B cell (primary cell): Measurements from ENCODE around the gene AGFG2. TPM values are rescaled to one million over a fixed set of nuclear protein-coding genes. Genes with fewer than 3 reads are reported as not detected.

ENCODE experiments used
- ATAC-seq: fragments of 200-7000 bp; cut with Tn5 transposase; one replicate; pipeline ENCODE4 v1.10.0; 2021; ENCODE audit warnings: low read depth, mild to moderate bottlenecking, moderate number of reproducible peaks, moderate library complexity
- CTCF ChIA-PET: fragments of 350-600 bp; sonication (Branson Sonifier 250); formaldehyde crosslinking; loops from one replicate; lab custom pipeline; 2021; ENCODE audit warnings: antibody characterized with exemption, inconsistent platforms; lab: Charles Lee
- POLR2A ChIA-PET: fragments of 350-600 bp; sonication (Branson Sonifier 250); formaldehyde crosslinking; loops from one replicate; lab custom pipeline; 2021; ENCODE audit warnings: antibody characterized with exemption; lab: Charles Lee
- DNase-seq: peaks from one replicate; pipeline ENCODE4 v3.0.0; 2013
- H2AFZ ChIP-seq: 2 replicates; pipeline ENCODE4 v1.6.1; 2012; ENCODE audit warnings: mild to moderate bottlenecking, low read depth, low read length; ENCODE audit not compliant: insufficient read depth, poor library complexity, severe bottlenecking
- H3K27ac ChIP-seq, 2 donors: 1 replicate in 1 of 2; 2 replicates in 1 of 2; pipeline ENCODE4 v1.5.1; 2012 to 2013; ENCODE audit warnings: low read length in 2 of 2, mild to moderate bottlenecking in 2 of 2, moderate library complexity in 1 of 2
- H3K27me3 ChIP-seq, 4 experiments: fragments of 200-600 bp in 1 of 4; sonication (generic) in 1 of 4; replicated peaks in 1 of 4; 1 replicate in 2 of 4; 2 replicates in 2 of 4; pipeline versions ENCODE4 v1.6.1 to v1.7.0; 2013 to 2016; ENCODE audit warnings: low read length in 3 of 4, mild to moderate bottlenecking in 2 of 4, mixed read lengths in 1 of 4, moderate library complexity in 1 of 4; ENCODE audit not compliant: insufficient read depth in 4 of 4, control insufficient read depth in 3 of 4; ENCODE audit errors: control extremely low read depth in 1 of 4
- H3K36me3 ChIP-seq, 2 experiments: replicated peaks in 1 of 2; 1 replicate in 1 of 2; 2 replicates in 1 of 2; pipeline versions ENCODE4 v1.6.1 to v1.7.1; 2013; ENCODE audit warnings: low read length in 1 of 2; ENCODE audit not compliant: insufficient read depth in 2 of 2, control insufficient read depth in 1 of 2; ENCODE audit errors: control extremely low read depth in 1 of 2, extremely low read depth in 1 of 2
- H3K4me1 ChIP-seq, 2 donors: fragments of 200-600 bp in 1 of 2; sonication (generic) in 1 of 2; 1 replicate in 1 of 2; 2 replicates in 1 of 2; pipeline versions ENCODE4 v1.5.1 to v1.6.1; 2013 to 2017; ENCODE audit warnings: low read length in 2 of 2; ENCODE audit not compliant: control insufficient read depth in 2 of 2, insufficient read depth in 2 of 2
- H3K4me2 ChIP-seq: replicated peaks from 2 replicates; pipeline ENCODE3; 2012; ENCODE audit warnings: mild to moderate bottlenecking, low read depth, low read length; ENCODE audit not compliant: poor library complexity, severe bottlenecking
- H3K4me3 ChIP-seq, 5 experiments: fragments of 200-600 bp in 1 of 5; sonication (generic) in 1 of 5; 1 replicate in 3 of 5; 2 replicates in 2 of 5; pipeline versions ENCODE4 v1.5.1 to v1.7.0; 2011 to 2016; ENCODE audit warnings: low read length in 4 of 5, mild to moderate bottlenecking in 4 of 5, low read depth in 2 of 5, control low read depth in 1 of 5, moderate library complexity in 1 of 5; ENCODE audit not compliant: insufficient read depth in 1 of 5; ENCODE audit errors: control extremely low read depth in 1 of 5, extremely low read depth in 1 of 5
- H3K79me2 ChIP-seq: fragments of 200-600 bp; sonication (generic); one replicate; pipeline ENCODE4 v1.6.0; 2016; ENCODE audit warnings: low read length; ENCODE audit not compliant: control insufficient read depth, insufficient read depth
- H3K9ac ChIP-seq: fragments of 200-600 bp; sonication (generic); 2 replicates; pipeline ENCODE4 v1.6.1; 2017; ENCODE audit warnings: mild to moderate bottlenecking, low read length, moderate library complexity
- H3K9me3 ChIP-seq, 3 donors: one replicate each; pipeline versions ENCODE4 v1.6.1 to v1.7.1; 2013; ENCODE audit warnings: low read length in 2 of 3; ENCODE audit not compliant: control insufficient read depth in 2 of 3, insufficient read depth in 1 of 3; ENCODE audit errors: control extremely low read depth in 1 of 3
- H4K20me1 ChIP-seq: 2 replicates; pipeline ENCODE4 v1.6.0; 2012; ENCODE audit warnings: mild to moderate bottlenecking, low read length; ENCODE audit not compliant: insufficient read depth, control insufficient read depth, poor library complexity, severe bottlenecking
- H3K27ac Mint-ChIP-seq: one replicate; pipeline ENCODE4 v1.8.0; 2021; ENCODE audit warnings: mixed read lengths
- H3K27me3 Mint-ChIP-seq: one replicate; pipeline ENCODE4 v1.8.0; 2021; ENCODE audit warnings: mixed read lengths
- H3K4me1 Mint-ChIP-seq: one replicate; pipeline ENCODE4 v1.8.0; 2021; ENCODE audit warnings: mixed read lengths
- H3K4me3 Mint-ChIP-seq: one replicate; pipeline ENCODE4 v1.8.0; 2021; ENCODE audit warnings: mixed read lengths
- H3K9me3 Mint-ChIP-seq: one replicate; pipeline ENCODE4 v1.8.0; 2022; ENCODE audit warnings: mixed read lengths; ENCODE audit not compliant: insufficient read depth
- EZH2 ChIP-seq: IDR thresholded peaks from 2 replicates; pipeline ENCODE4 v1.6.1; 2012; ENCODE audit warnings: borderline replicate concordance, low read depth, mild to moderate bottlenecking, moderate library complexity, low read length; ENCODE audit not compliant: insufficient read depth, poor library complexity, severe bottlenecking
- WGBS: methylation state at CpG from one replicate; pipeline ENCODE4 v1.1.5; 2013; ENCODE audit warnings: missing lambda C conversion rate; ENCODE audit not compliant: insufficient coverage; 5-methylcytosine and 5-hydroxymethylcytosine counted together
- intact Hi-C: fragments of 100-400 bp; cut with micrococcal nuclease; formaldehyde crosslinking; loops from one replicate; pipeline ENCODE4 v1.10.0; 2022
- polyA plus RNA-seq: library from polyadenylated mRNA; depleted of rRNA; stranded (reverse); fragments of >200 nt; gene quantifications from 2 replicates; pipeline ENCODE4 v1.2.3, GENCODE V29; 2012
- total RNA-seq, 2 donors: library from RNA; stranded (reverse); fragments of 120-200 nt in 1 of 2; gene quantifications; 1 replicate in 1 of 2; 2 replicates in 1 of 2; pipeline versions ENCODE4 v1.2.3 to v1.2.4, GENCODE V29; 2013 to 2022
- TF ChIP-seq, protein P1 (sequence below): fragments of 200-600 bp; IDR thresholded peaks from one replicate; pipeline ENCODE4 v1.8.0; 2022; ENCODE audit warnings: antibody characterized with exemption, mild to moderate bottlenecking

The AGFG2 gene
- total and polyA plus RNA-seq, 2 donors (not counting 1 experiment from before 2014, with no cell fraction given) = 11.0 TPM

DNA sequence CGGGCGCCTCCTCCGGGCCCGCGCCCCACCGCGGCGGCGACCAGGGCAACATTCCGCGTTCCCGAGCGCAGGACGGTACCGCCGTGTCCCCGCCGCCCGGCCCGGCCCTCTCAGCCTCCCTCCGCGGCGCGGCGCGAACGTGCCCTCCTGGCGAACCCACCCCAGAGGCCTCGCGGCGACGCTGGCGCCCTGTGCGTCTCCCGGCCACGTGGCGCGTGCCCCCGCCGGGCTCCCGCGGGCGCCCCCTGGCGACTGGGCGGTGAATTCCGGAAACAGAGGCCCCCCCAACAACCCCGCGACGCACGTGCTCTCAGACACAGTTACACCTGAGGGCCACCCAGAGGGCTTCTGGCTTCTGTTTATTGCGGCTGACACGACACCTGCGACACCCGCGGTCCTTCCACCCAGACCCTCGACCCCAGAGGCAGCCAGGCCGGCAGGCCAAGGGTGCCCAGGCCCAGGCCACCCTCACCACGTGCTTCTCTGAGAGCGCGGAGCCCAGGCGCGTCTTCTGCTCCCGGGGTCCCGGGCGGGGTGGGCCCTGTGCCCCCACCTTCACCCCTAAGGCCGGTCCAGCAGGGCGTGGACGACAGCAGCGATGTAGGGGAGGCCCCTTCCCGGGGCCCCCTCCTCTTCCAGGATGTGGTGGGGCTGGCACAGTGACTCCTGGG is 34.8 kb downstream of the AGFG2 start, which contains the start of gene SAP25:
SAP25 (minus strand) TSS at position 210 of the 671 bp plus-strand sequence; CDS start at position 52, 158 bp downstream.
- Histone ChIP-seq H3K27me3 (no peaks in the 10 kb centered on the region), H3K4me2 (no peak within 1 kb of the TSS), H3K4me1 (peaks cover 22 to 30% of the 10 kb centered on the region in 2 donors), H2AFZ (no peak within 1 kb of the TSS), H4K20me1 (peaks cover 65% of the 10 kb centered on the region), H3K79me2 (peaks cover 15% of the 10 kb centered on the region), H3K9me3 (no peaks in the 10 kb centered on the region), H3K36me3 (peaks cover 0 to 48% of the 10 kb centered on the region in 2 experiments), H3K9ac (no peak within 1 kb of the TSS), H3K4me3 (no peak within 1 kb of the TSS), H3K27ac (no peak within 1 kb of the TSS)
- intact Hi-C loops = no loop called here
- ATAC-seq = no peak
- TF ChIP-seq EZH2 = no peak
- TF ChIP-seq, protein P1, sequence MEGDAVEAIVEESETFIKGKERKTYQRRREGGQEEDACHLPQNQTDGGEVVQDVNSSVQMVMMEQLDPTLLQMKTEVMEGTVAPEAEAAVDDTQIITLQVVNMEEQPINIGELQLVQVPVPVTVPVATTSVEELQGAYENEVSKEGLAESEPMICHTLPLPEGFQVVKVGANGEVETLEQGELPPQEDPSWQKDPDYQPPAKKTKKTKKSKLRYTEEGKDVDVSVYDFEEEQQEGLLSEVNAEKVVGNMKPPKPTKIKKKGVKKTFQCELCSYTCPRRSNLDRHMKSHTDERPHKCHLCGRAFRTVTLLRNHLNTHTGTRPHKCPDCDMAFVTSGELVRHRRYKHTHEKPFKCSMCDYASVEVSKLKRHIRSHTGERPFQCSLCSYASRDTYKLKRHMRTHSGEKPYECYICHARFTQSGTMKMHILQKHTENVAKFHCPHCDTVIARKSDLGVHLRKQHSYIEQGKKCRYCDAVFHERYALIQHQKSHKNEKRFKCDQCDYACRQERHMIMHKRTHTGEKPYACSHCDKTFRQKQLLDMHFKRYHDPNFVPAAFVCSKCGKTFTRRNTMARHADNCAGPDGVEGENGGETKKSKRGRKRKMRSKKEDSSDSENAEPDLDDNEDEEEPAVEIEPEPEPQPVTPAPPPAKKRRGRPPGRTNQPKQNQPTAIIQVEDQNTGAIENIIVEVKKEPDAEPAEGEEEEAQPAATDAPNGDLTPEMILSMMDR = no peak
- Mint-ChIP-seq H3K4me1 (peaks cover 21% of the 10 kb centered on the region), H3K4me3 (no peak within 1 kb of the TSS), H3K27me3 (no peaks in the 10 kb centered on the region), H3K27ac (no peak within 1 kb of the TSS), H3K9me3 (no peaks in the 10 kb centered on the region)
- CTCF ChIA-PET = no interaction called here
- WGBS = 96% methylated on average over 65 of the region's 70 CpGs
- POLR2A ChIA-PET = no interaction called here
- DNase-seq = no peak

- Histone ChIP-seq H2AFZ (no peak overlapping the region), H3K79me2 (peaks cover 20% of the 10 kb centered on the region), H3K9me3 (no peaks in the 10 kb centered on the region), H3K27me3 (no peaks in the 10 kb centered on the region), H3K4me3 (no peak overlapping the region), H3K27ac (no peak overlapping the region), H4K20me1 (peaks cover 72% of the 10 kb centered on the region), H3K4me1 (peaks cover 15 to 22% of the 10 kb centered on the region in 2 donors), H3K4me2 (no peak overlapping the region), H3K36me3 (peaks cover 0 to 54% of the 10 kb centered on the region in 2 experiments), H3K9ac (no peak overlapping the region)
- no peaks in the 10 kb centered on the region for H3K9me3 Mint-ChIP-seq
- ChIA-PET POLR2A (no interaction called here), CTCF (no interaction called here)
- H3K27ac Mint-ChIP-seq = no peak overlapping the region
- H3K27me3 Mint-ChIP-seq = no peaks in the 10 kb centered on the region
- DNase-seq (peak; percentile 13), ATAC-seq (no peak)
- no peak for TF ChIP-seq EZH2
- TF ChIP-seq, protein P1 = no peak
- H3K4me1 Mint-ChIP-seq = peaks cover 13% of the 10 kb centered on the region
- intact Hi-C loops = no loop called here
- 98% methylated on average over 33 of the region's 44 CpGs for WGBS
- no peak overlapping the region for H3K4me3 Mint-ChIP-seq
These were observed 35.6 kb downstream of the AGFG2 start for GRCh38 chr7:100574362-100575205.
